Gastroesophageal sphincter (tissue), 3 donors: ENCODE results near the gene PGF.

ENCODE experiments used
- EP300 ChIP-seq: sonication (generic); formaldehyde crosslinking; IDR thresholded peaks from one replicate; pipeline ENCODE4 v1.6.1; 2017; ENCODE audit warnings: antibody characterized with exemption, mild to moderate bottlenecking
- POLR2A ChIP-seq, 2 donors: fragments of 450-650 bp; IDR thresholded peaks; one replicate each; pipeline ENCODE4 v1.6.1; 2017; ENCODE audit warnings: antibody characterized with exemption in 2 of 2, mild to moderate bottlenecking in 2 of 2, moderate library complexity in 1 of 2
- POLR2AphosphoS5 ChIP-seq: sonication (generic); formaldehyde crosslinking; IDR thresholded peaks from one replicate; pipeline ENCODE4 v1.6.1; 2017; ENCODE audit warnings: antibody characterized with exemption
- TF ChIP-seq, protein P1 (sequence below), 4 experiments: fragments of 200-600 bp in 2 of 4; fragments of 450-650 bp in 2 of 4; sonication (generic) in 1 of 4; IDR thresholded peaks; one replicate each; pipeline ENCODE4 v1.5.1; 2017 to 2019; ENCODE audit warnings: antibody characterized with exemption in 4 of 4, mild to moderate bottlenecking in 2 of 4, moderate library complexity in 2 of 4

GRCh38 chr14:74968811-74969210 is 13.4 kb upstream of the PGF start:
- TF ChIP-seq EP300 (no peak), POLR2AphosphoS5 (no peak), POLR2A (IDR thresholded peaks at IDR 0.05) (no peak)
- TF ChIP-seq, protein P1, sequence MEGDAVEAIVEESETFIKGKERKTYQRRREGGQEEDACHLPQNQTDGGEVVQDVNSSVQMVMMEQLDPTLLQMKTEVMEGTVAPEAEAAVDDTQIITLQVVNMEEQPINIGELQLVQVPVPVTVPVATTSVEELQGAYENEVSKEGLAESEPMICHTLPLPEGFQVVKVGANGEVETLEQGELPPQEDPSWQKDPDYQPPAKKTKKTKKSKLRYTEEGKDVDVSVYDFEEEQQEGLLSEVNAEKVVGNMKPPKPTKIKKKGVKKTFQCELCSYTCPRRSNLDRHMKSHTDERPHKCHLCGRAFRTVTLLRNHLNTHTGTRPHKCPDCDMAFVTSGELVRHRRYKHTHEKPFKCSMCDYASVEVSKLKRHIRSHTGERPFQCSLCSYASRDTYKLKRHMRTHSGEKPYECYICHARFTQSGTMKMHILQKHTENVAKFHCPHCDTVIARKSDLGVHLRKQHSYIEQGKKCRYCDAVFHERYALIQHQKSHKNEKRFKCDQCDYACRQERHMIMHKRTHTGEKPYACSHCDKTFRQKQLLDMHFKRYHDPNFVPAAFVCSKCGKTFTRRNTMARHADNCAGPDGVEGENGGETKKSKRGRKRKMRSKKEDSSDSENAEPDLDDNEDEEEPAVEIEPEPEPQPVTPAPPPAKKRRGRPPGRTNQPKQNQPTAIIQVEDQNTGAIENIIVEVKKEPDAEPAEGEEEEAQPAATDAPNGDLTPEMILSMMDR (IDR thresholded peaks at IDR 0.05): no peak
